HepG2 (cell line): ENCODE data around the gene BPHL. TPM values are rescaled to one million over a fixed set of nuclear protein-coding genes. Genes with fewer than 3 reads are reported as not detected.
A peak's percentile ranks its signal among the peaks of the same experiment; 100 is the strongest.

Experiments
- CCDC6 ChIP-seq: sonication (generic); formaldehyde crosslinking; IDR thresholded peaks from 2 replicates; pipeline ENCODE4 v1.8.1; 2022; ENCODE audit warnings: mild to moderate bottlenecking, missing genetic modification reagents, moderate library complexity
- CENPT ChIP-seq: sonication (generic); formaldehyde crosslinking; IDR thresholded peaks from 2 replicates; pipeline ENCODE4 v1.8.0; 2022; ENCODE audit warnings: low read depth, mild to moderate bottlenecking, moderate library complexity, missing genetic modification reagents
- FOSL1 ChIP-seq: sonication (generic); formaldehyde crosslinking; IDR thresholded peaks from 2 replicates; pipeline ENCODE4 v1.9.0; 2021; ENCODE audit warnings: missing genetic modification reagents, borderline replicate concordance
- GATAD2A ChIP-seq: IDR thresholded peaks from 2 replicates; pipeline ENCODE4 v1.6.1; 2016
- KLF13 ChIP-seq: sonication (generic); formaldehyde crosslinking; IDR thresholded peaks from 2 replicates; pipeline ENCODE4 v1.4.0; 2020; ENCODE audit warnings: mild to moderate bottlenecking, missing genetic modification reagents
- KMT2B ChIP-seq: IDR thresholded peaks from 2 replicates; pipeline ENCODE4 v1.6.1; 2016; ENCODE audit warnings: missing genetic modification reagents, missing compliant biosample characterization
- MAFF ChIP-seq: IDR thresholded peaks from 2 replicates; pipeline ENCODE4 v1.6.1; 2011; ENCODE audit warnings: low read depth, low read length, improper control_type of control experiment
- MAFG ChIP-seq: sonication (generic); formaldehyde crosslinking; IDR thresholded peaks from 2 replicates; pipeline ENCODE4 v1.5.1; 2020; ENCODE audit warnings: mild to moderate bottlenecking, missing genetic modification reagents
- MLLT10 ChIP-seq: sonication (generic); formaldehyde crosslinking; IDR thresholded peaks from 2 replicates; pipeline ENCODE4 v1.4.0; 2020; ENCODE audit warnings: missing genetic modification reagents
- NCOR1 ChIP-seq: fragments of 200-600 bp; sonication (generic); IDR thresholded peaks from 2 replicates; pipeline ENCODE4 v1.7.0; 2017; ENCODE audit warnings: antibody characterized with exemption, low read length, borderline replicate concordance
- REL ChIP-seq: sonication (generic); formaldehyde crosslinking; conservative IDR thresholded peaks from 2 replicates; pipeline ENCODE4 v1.8.0; 2022; ENCODE audit warnings: mild to moderate bottlenecking, missing genetic modification reagents, moderate library complexity
- TSC22D2 ChIP-seq: sonication (generic); formaldehyde crosslinking; IDR thresholded peaks from 2 replicates; pipeline ENCODE4 v1.5.1; 2020; ENCODE audit warnings: missing genetic modification reagents, mild to moderate bottlenecking, borderline replicate concordance
- ZKSCAN5 ChIP-seq: sonication (generic); formaldehyde crosslinking; IDR thresholded peaks from 2 replicates; pipeline ENCODE4 v1.5.1; 2020; ENCODE audit warnings: mild to moderate bottlenecking, missing genetic modification reagents
- ZNF207 ChIP-seq: fragments of 450-650 bp; IDR thresholded peaks from 2 replicates; pipeline ENCODE4 v1.6.1; 2016; ENCODE audit warnings: antibody characterized with exemption, borderline replicate concordance
- ZNF24 ChIP-seq: fragments of 450-650 bp; IDR thresholded peaks from 2 replicates; pipeline ENCODE4 v1.6.1; 2017; ENCODE audit warnings: antibody characterized with exemption, mild to moderate bottlenecking
- ZNF253 ChIP-seq: sonication (generic); formaldehyde crosslinking; IDR thresholded peaks from 2 replicates; pipeline ENCODE4 v1.8.0; 2022; ENCODE audit warnings: mild to moderate bottlenecking, missing genetic modification reagents, borderline replicate concordance
- ZNF441 ChIP-seq: sonication (generic); formaldehyde crosslinking; IDR thresholded peaks from 2 replicates; pipeline ENCODE4 v1.7.0; 2021; ENCODE audit warnings: missing genetic modification reagents, borderline replicate concordance
- ZNF530 ChIP-seq: sonication (generic); formaldehyde crosslinking; IDR thresholded peaks from 2 replicates; pipeline ENCODE4 v1.5.0; 2020; ENCODE audit warnings: low read depth, mild to moderate bottlenecking, missing genetic modification reagents
- ZNF564 ChIP-seq: sonication (generic); formaldehyde crosslinking; IDR thresholded peaks from 2 replicates; pipeline ENCODE4 v1.8.1; 2023; ENCODE audit warnings: mild to moderate bottlenecking, missing genetic modification reagents
- polyA plus RNA-seq, 8 experiments: library from polyadenylated mRNA; depleted of rRNA in 3 of 8; stranded (reverse) in 7 of 8; unstranded in 1 of 8; fragments of >200 nt; fragmentation: Illumina TruSeq in 4 of 8; extraction: Trizol in 4 of 8; gene quantifications; 2 replicates each; pipeline versions ENCODE4 v1.2.1 to v1.2.3, GENCODE V29; 2011 to 2016; ENCODE audit warnings: low read depth in 4 of 8, missing spikeins in 1 of 8, mixed read lengths in 1 of 8; ENCODE audit not compliant: insufficient read depth in 1 of 8
- total RNA-seq, 5 experiments: library from RNA; depleted of rRNA; stranded (reverse); fragments of >200 nt; fragmentation: Illumina TruSeq; extraction: Trizol; gene quantifications; 2 replicates each; pipeline ENCODE4 v1.2.3, GENCODE V29; 2016; ENCODE audit warnings: low read depth in 1 of 5
- TF ChIP-seq, protein P1 (sequence below): sonication (generic); formaldehyde crosslinking; IDR thresholded peaks from 2 replicates; pipeline ENCODE4 v1.9.0; 2022; ENCODE audit warnings: low read depth, missing genetic modification reagents
- TF ChIP-seq, protein P2 (sequence below): sonication (generic); formaldehyde crosslinking; IDR thresholded peaks from 2 replicates; pipeline ENCODE4 v1.4.0; 2020; ENCODE audit warnings: mild to moderate bottlenecking, missing genetic modification reagents
- TF ChIP-seq, protein P3 (sequence below): sonication (generic); formaldehyde crosslinking; IDR thresholded peaks from 2 replicates; pipeline ENCODE4 v1.5.0; 2020; ENCODE audit warnings: missing genetic modification reagents, mild to moderate bottlenecking, borderline replicate concordance
- TF ChIP-seq, protein P4 (sequence below): sonication (generic); formaldehyde crosslinking; IDR thresholded peaks from 2 replicates; pipeline ENCODE4 v1.4.0; 2020; ENCODE audit warnings: missing genetic modification reagents, low read depth, mild to moderate bottlenecking, borderline replicate concordance

Gene BPHL
- total and polyA plus RNA-seq, 2 of the 13 experiments (the other 11 are each of a cell fraction or from before 2014, with no cell fraction given) = 37.8 to 39.5 TPM

DNA sequence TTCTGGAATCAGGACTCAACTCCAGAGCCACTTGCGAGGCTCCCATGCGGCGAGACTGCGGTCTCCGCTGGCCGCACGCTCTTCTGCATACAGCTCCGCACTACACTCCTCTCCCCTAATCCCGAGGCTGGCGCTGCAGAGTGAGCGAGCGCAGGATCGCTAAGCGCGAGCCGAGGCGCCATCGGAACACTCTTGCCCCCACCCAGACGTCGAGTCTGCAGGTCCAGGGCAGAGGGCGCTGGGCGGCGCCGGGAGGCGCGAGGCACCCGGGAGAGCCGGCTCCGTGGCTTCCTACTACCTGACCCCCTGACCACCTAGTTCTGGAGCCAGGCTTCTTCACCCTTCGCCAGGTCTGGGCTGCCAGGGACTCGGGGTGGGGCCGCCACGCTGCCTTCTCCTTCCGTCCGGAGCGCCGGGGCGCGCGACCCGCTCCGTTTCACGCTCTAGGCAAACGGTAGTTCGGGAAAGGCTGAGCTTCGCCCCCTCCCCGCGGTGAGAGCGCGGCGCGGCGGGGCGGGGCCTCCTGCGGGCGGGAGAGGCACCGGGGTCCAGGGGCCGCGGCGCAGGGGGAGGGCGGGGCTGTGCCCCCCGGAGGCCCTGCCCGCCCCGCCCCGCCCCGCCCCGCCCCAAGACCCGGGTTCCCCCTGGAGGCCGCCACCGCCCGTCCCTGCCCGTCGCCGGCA lies 44.2 kb downstream of the BPHL start (continued):
- TF ChIP-seq, protein P1, sequence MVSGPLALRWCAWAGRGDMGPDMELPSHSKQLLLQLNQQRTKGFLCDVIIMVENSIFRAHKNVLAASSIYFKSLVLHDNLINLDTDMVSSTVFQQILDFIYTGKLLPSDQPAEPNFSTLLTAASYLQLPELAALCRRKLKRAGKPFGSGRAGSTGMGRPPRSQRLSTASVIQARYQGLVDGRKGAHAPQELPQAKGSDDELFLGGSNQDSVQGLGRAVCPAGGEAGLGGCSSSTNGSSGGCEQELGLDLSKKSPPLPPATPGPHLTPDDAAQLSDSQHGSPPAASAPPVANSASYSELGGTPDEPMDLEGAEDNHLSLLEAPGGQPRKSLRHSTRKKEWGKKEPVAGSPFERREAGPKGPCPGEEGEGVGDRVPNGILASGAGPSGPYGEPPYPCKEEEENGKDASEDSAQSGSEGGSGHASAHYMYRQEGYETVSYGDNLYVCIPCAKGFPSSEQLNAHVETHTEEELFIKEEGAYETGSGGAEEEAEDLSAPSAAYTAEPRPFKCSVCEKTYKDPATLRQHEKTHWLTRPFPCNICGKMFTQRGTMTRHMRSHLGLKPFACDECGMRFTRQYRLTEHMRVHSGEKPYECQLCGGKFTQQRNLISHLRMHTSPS = peak; percentile 70
- TF ChIP-seq, protein P2, sequence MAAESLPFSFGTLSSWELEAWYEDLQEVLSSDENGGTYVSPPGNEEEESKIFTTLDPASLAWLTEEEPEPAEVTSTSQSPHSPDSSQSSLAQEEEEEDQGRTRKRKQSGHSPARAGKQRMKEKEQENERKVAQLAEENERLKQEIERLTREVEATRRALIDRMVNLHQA (CRISPR knock-in tag) = no peak
- TF ChIP-seq KMT2B (CRISPR knock-in tag) (peak; percentile 64; the same call in 1 of the 2 replicates), NCOR1 (peak; percentile 64; the same call in 1 of the 2 replicates), MLLT10 (CRISPR knock-in tag) (no peak), TSC22D2 (CRISPR knock-in tag) (peak; percentile 62; the same call in 1 of the 2 replicates), FOSL1 (CRISPR knock-in tag) (no peak), MAFG (no peak; the same call in 1 of the 2 replicates), ZKSCAN5 (CRISPR knock-in tag) (peak; percentile 44; the same call in 1 of the 2 replicates), CENPT (CRISPR knock-in tag) (peak; percentile 26; the same call in 1 of the 2 replicates), CCDC6 (peak; percentile 98), ZNF530 (CRISPR knock-in tag) (no peak; the same call in 1 of the 2 replicates), GATAD2A (CRISPR knock-in tag) (peak; percentile 73), REL (peak; percentile 87; the same call in 1 of the 2 replicates), KLF13 (0 out of 2 replicates have a peak, but pooled peaks have one; percentile 55), ZNF207 (no peak), ZNF441 (CRISPR knock-in tag) (peak; percentile 82), ZNF564 (peak; percentile 90), MAFF (no peak), ZNF253 (CRISPR knock-in tag) (no peak), ZNF24 (no peak)
- TF ChIP-seq, protein P3, sequence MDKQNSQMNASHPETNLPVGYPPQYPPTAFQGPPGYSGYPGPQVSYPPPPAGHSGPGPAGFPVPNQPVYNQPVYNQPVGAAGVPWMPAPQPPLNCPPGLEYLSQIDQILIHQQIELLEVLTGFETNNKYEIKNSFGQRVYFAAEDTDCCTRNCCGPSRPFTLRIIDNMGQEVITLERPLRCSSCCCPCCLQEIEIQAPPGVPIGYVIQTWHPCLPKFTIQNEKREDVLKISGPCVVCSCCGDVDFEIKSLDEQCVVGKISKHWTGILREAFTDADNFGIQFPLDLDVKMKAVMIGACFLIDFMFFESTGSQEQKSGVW (CRISPR knock-in tag) = 0 out of 2 replicates have a peak, but pooled peaks have one; percentile 29
- TF ChIP-seq, protein P4, sequence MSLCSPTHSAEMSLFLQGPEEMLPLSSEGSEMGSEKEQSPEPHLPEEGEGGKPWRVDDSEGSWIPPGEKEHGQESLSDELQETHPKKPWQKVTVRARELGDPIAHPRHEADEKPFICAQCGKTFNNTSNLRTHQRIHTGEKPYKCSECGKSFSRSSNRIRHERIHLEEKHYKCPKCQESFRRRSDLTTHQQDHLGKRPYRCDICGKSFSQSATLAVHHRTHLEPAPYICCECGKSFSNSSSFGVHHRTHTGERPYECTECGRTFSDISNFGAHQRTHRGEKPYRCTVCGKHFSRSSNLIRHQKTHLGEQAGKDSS (CRISPR knock-in tag) = peak; percentile 91
